Panc1 (cell line): ENCODE measurements around the gene USH2A.

ENCODE experiments used
- POLR2AphosphoS5 ChIP-seq: IDR thresholded peaks from 2 replicates; pipeline ENCODE4 v1.6.1; 2012; ENCODE audit warnings: mild to moderate bottlenecking, low read depth, low read length, moderate library complexity
- TF ChIP-seq, protein P1 (sequence below): fragments of 450-650 bp; IDR thresholded peaks from 2 replicates; pipeline ENCODE4 v1.5.1; 2017; ENCODE audit warnings: mild to moderate bottlenecking

DNA sequence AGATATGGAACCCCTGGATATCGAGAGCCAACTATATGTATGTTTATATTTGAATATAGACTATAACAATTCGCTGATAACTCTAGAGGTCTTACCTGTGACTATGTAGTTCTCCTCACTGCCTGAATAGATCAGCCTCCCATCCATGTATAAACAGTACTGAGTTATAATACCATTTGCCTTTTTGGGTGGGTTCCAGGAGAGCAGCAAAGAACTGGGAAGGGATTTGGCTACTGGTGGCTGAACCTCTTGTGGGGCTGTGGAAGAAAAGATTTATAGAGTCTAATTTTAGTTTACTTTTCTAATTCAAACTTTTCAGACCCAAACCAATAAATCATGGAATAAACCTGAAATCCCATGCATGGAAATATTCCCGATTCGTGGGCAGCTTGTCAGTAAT is 376.9 kb downstream of the USH2A start:
- TF ChIP-seq POLR2AphosphoS5 = no peak
- TF ChIP-seq, protein P1, sequence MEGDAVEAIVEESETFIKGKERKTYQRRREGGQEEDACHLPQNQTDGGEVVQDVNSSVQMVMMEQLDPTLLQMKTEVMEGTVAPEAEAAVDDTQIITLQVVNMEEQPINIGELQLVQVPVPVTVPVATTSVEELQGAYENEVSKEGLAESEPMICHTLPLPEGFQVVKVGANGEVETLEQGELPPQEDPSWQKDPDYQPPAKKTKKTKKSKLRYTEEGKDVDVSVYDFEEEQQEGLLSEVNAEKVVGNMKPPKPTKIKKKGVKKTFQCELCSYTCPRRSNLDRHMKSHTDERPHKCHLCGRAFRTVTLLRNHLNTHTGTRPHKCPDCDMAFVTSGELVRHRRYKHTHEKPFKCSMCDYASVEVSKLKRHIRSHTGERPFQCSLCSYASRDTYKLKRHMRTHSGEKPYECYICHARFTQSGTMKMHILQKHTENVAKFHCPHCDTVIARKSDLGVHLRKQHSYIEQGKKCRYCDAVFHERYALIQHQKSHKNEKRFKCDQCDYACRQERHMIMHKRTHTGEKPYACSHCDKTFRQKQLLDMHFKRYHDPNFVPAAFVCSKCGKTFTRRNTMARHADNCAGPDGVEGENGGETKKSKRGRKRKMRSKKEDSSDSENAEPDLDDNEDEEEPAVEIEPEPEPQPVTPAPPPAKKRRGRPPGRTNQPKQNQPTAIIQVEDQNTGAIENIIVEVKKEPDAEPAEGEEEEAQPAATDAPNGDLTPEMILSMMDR = no peak
